H1 (cell line): ENCODE measurements around the gene C1RL. TPM values are rescaled to one million over a fixed set of nuclear protein-coding genes. Genes with fewer than 3 reads are reported as not detected.

ENCODE experiments used
- CTCF ChIA-PET: fragments of 300-600 bp; sonication (Branson Sonifier 250); formaldehyde crosslinking; loops from one replicate; lab custom pipeline; 2021; ENCODE audit not compliant: partially characterized antibody; lab: Charles Lee
- POLR2A ChIA-PET: fragments of 300-600 bp; sonication (Branson Sonifier 250); formaldehyde crosslinking; loops from one replicate; lab custom pipeline; 2021; ENCODE audit warnings: inconsistent platforms; ENCODE audit not compliant: partially characterized antibody; lab: Charles Lee
- DNase-seq, 2 experiments: peaks; one replicate each; pipeline versions ENCODE4 v3.0.0 to v3.0.0-alpha.2; 2010 to 2022; ENCODE audit warnings: low spot score in 2 of 2, low read depth in 1 of 2, mixed read lengths in 1 of 2
- FAIRE-seq: peaks from 2 replicates; lab custom pipeline; 2011; peaks lifted over from hg19 to GRCh38; lab: Jason Lieb, UNC
- H2AFZ ChIP-seq: 2 replicates; pipeline ENCODE4 v1.8.1; 2012; ENCODE audit warnings: low read length, inconsistent platforms
- H2AK5ac ChIP-seq: 2 replicates; pipeline ENCODE4 v1.6.1; 2013; ENCODE audit warnings: low read depth, low read length
- H2BK120ac ChIP-seq: replicated peaks from 2 replicates; pipeline ENCODE3; 2013; ENCODE audit warnings: low read depth, low read length, inconsistent platforms
- H2BK12ac ChIP-seq: 2 replicates; pipeline ENCODE4 v1.6.1; 2013; ENCODE audit warnings: low read depth, low read length
- H2BK15ac ChIP-seq: 2 replicates; pipeline ENCODE4 v1.6.1; 2013; ENCODE audit warnings: low read length
- H2BK20ac ChIP-seq: 2 replicates; pipeline ENCODE4 v1.6.1; 2013; ENCODE audit warnings: low read length
- H2BK5ac ChIP-seq: 2 replicates; pipeline ENCODE4 v1.6.1; 2013; ENCODE audit warnings: low read depth, low read length
- H3K14ac ChIP-seq: 2 replicates; pipeline ENCODE4 v1.6.1; 2013; ENCODE audit warnings: inconsistent platforms; ENCODE audit not compliant: insufficient read length
- H3K18ac ChIP-seq: 2 replicates; pipeline ENCODE4 v1.6.1; 2013; ENCODE audit warnings: low read length; ENCODE audit errors: extremely low read depth
- H3K23ac ChIP-seq: 2 replicates; pipeline ENCODE4 v1.6.1; 2013; ENCODE audit warnings: inconsistent platforms; ENCODE audit not compliant: insufficient read length
- H3K23me2 ChIP-seq: 2 replicates; pipeline ENCODE4 v1.6.1; 2013; ENCODE audit warnings: low read depth, low read length
- H3K27ac ChIP-seq: 2 replicates; pipeline ENCODE4 v1.6.1; 2011; ENCODE audit warnings: low read depth, low read length, inconsistent platforms
- H3K27me3 ChIP-seq, 4 experiments: replicated peaks in 1 of 4; 1 replicate in 1 of 4; 2 replicates in 3 of 4; pipeline versions ENCODE4 v1.6.1 to v1.8.1; 2011 to 2013; ENCODE audit warnings: low read length in 3 of 4, mild to moderate bottlenecking in 3 of 4, inconsistent platforms in 2 of 4, mixed read lengths in 2 of 4, moderate library complexity in 1 of 4; ENCODE audit not compliant: control insufficient read depth in 3 of 4, insufficient read depth in 3 of 4; ENCODE audit errors: extremely low read depth in 1 of 4
- H3K36me3 ChIP-seq, 4 experiments: 2 replicates each; pipeline versions ENCODE4 v1.6.1 to v1.8.1; 2011 to 2013; ENCODE audit warnings: mild to moderate bottlenecking in 4 of 4, low read length in 3 of 4, moderate library complexity in 2 of 4, control low read depth in 1 of 4, inconsistent platforms in 1 of 4; ENCODE audit not compliant: insufficient read depth in 4 of 4, control insufficient read depth in 2 of 4
- H3K4ac ChIP-seq: replicated peaks from 2 replicates; pipeline ENCODE3; 2013; ENCODE audit warnings: low read length, low read depth, mixed read lengths, inconsistent platforms; ENCODE audit not compliant: insufficient read length
- H3K4me1 ChIP-seq, 4 experiments: replicated peaks in 1 of 4; 1 replicate in 1 of 4; 2 replicates in 3 of 4; pipeline versions ENCODE4 v1.6.1 to v1.8.1; 2011 to 2013; ENCODE audit warnings: low read length in 3 of 4, inconsistent platforms in 2 of 4, mixed read lengths in 1 of 4; ENCODE audit not compliant: insufficient read depth in 4 of 4, control insufficient read depth in 3 of 4
- H3K4me2 ChIP-seq, 2 experiments: 2 replicates each; pipeline versions ENCODE4 v1.6.1 to v1.8.1; 2011 to 2013; ENCODE audit warnings: low read depth in 2 of 2, low read length in 2 of 2, control low read depth in 1 of 2, inconsistent platforms in 1 of 2, mild to moderate bottlenecking in 1 of 2; ENCODE audit not compliant: insufficient read depth in 1 of 2
- H3K4me3 ChIP-seq, 4 experiments: fragments of 200-600, 300-600 bp in 1 of 4; sonication (generic), shearing (Covaris generic), sonication (Bioruptor Twin) in 1 of 4; 2 replicates each; pipeline versions ENCODE4 v1.5.1 to v1.8.1; 2011 to 2016; ENCODE audit warnings: low read length in 4 of 4, low read depth in 3 of 4, control low read depth in 2 of 4, inconsistent platforms in 2 of 4, mild to moderate bottlenecking in 2 of 4, mixed read lengths in 1 of 4, moderate library complexity in 1 of 4; ENCODE audit not compliant: insufficient read depth in 2 of 4; ENCODE audit errors: extremely low read depth in 1 of 4
- H3K56ac ChIP-seq: replicated peaks from 2 replicates; pipeline ENCODE3; 2013; ENCODE audit warnings: low read depth, mild to moderate bottlenecking, mixed read lengths, low read length, inconsistent platforms; ENCODE audit not compliant: insufficient read length
- H3K79me1 ChIP-seq: 2 replicates; pipeline ENCODE4 v1.6.1; 2013; ENCODE audit warnings: low read depth, low read length, control low read depth
- H3K79me2 ChIP-seq, 2 experiments: 2 replicates each; pipeline versions ENCODE4 v1.6.1 to v1.8.1; 2012 to 2013; ENCODE audit warnings: low read length in 2 of 2, mild to moderate bottlenecking in 2 of 2, inconsistent platforms in 1 of 2; ENCODE audit not compliant: insufficient read depth in 2 of 2, control insufficient read depth in 1 of 2
- H3K9ac ChIP-seq, 4 experiments: replicated peaks in 1 of 4; 1 replicate in 1 of 4; 2 replicates in 3 of 4; pipeline versions ENCODE4 v1.6.1 to v1.8.1; 2011 to 2013; ENCODE audit warnings: low read depth in 3 of 4, low read length in 3 of 4, control low read depth in 2 of 4, mild to moderate bottlenecking in 2 of 4, moderate library complexity in 2 of 4, inconsistent platforms in 1 of 4; ENCODE audit errors: extremely low read depth in 1 of 4
- H3K9me3 ChIP-seq, 2 experiments: 2 replicates each; pipeline versions ENCODE4 v1.6.1 to v1.8.1; 2012 to 2013; ENCODE audit warnings: mild to moderate bottlenecking in 2 of 2, moderate library complexity in 2 of 2, control low read depth in 1 of 2, inconsistent platforms in 1 of 2, low read depth in 1 of 2, low read length in 1 of 2, mixed read lengths in 1 of 2; ENCODE audit not compliant: insufficient read depth in 2 of 2
- H4K20me1 ChIP-seq, 2 experiments: replicated peaks in 1 of 2; 2 replicates each; pipeline versions ENCODE3 to v1.8.1; 2011 to 2013; ENCODE audit warnings: inconsistent platforms in 2 of 2, low read length in 2 of 2, mild to moderate bottlenecking in 1 of 2; ENCODE audit not compliant: insufficient read depth in 2 of 2, control insufficient read depth in 1 of 2
- H4K5ac ChIP-seq: 2 replicates; pipeline ENCODE4 v1.6.1; 2013; ENCODE audit warnings: low read length, low read depth, mixed read lengths, inconsistent platforms; ENCODE audit not compliant: insufficient read length
- H4K8ac ChIP-seq: 2 replicates; pipeline ENCODE4 v1.8.0; 2013; ENCODE audit warnings: mild to moderate bottlenecking, moderate library complexity, low read length, inconsistent platforms; ENCODE audit not compliant: insufficient read depth; ENCODE audit errors: extremely low read depth
- H4K91ac ChIP-seq: replicated peaks from 2 replicates; pipeline ENCODE3; 2013; ENCODE audit warnings: low read length, mixed read lengths, inconsistent platforms; ENCODE audit not compliant: insufficient read length
- RFX5 ChIP-seq: IDR thresholded peaks from 2 replicates; pipeline ENCODE4 v1.6.1; 2011; ENCODE audit warnings: low read depth, low read length, improper control_type of control experiment, borderline replicate concordance
- SIRT6 ChIP-seq: IDR thresholded peaks from one replicate; pipeline ENCODE4 v1.7.1; 2012; ENCODE audit warnings: low read length, inconsistent platforms
- SIX5 ChIP-seq: IDR thresholded peaks from 2 replicates; pipeline ENCODE4 v1.6.1; 2011; ENCODE audit warnings: mild to moderate bottlenecking, low read depth, low read length
- TAF1 ChIP-seq: IDR thresholded peaks from 2 replicates; pipeline ENCODE4 v1.6.1; 2011; ENCODE audit warnings: mild to moderate bottlenecking, low read depth, low read length
- YY1 ChIP-seq: IDR thresholded peaks from 2 replicates; pipeline ENCODE4 v1.6.1; 2011; ENCODE audit warnings: low read depth, mild to moderate bottlenecking, low read length
- WGBS, 2 experiments: shearing (Covaris generic) in 1 of 2; methylation state at CpG; one replicate each; pipeline versions ENCODE4 v1.1.6 to v1.1.7; 2013 to 2015; ENCODE audit warnings: low lambda C conversion rate in 2 of 2, mixed read lengths in 2 of 2, inconsistent platforms in 1 of 2, low coverage in 1 of 2, missing lambda C conversion rate in 1 of 2; ENCODE audit not compliant: insufficient replicate concordance in 2 of 2, insufficient coverage in 1 of 2, insufficient read length in 1 of 2; ENCODE audit errors: extremely low coverage in 1 of 2, missing lambda C conversion rate in 1 of 2; 5-methylcytosine and 5-hydroxymethylcytosine counted together
- polyA plus RNA-seq, 7 experiments: library from polyadenylated mRNA; depleted of rRNA in 3 of 7; stranded (reverse) in 5 of 7; unstranded in 2 of 7; fragments of >200 nt in 5 of 7; fragments of 200-250 nt in 2 of 7; gene quantifications; 1 replicate in 5 of 7; 2 replicates in 1 of 7; 4 replicates in 1 of 7; pipeline versions ENCODE4 v1.2.1 to v1.2.3, GENCODE V29; 2011 to 2013; ENCODE audit warnings: missing spikeins in 2 of 7, mixed read lengths in 2 of 7
- total RNA-seq: library from RNA; stranded (reverse); fragmentation: NEBNext Ultra II Directional; extraction: Animal tissue kit (Norgen Biotek cat#: 25700); gene quantifications from 2 replicates; pipeline ENCODE4 v1.2.1, GENCODE V29; 2021
- TF ChIP-seq, protein P1 (sequence below), 3 experiments: IDR thresholded peaks; 1 replicate in 2 of 3; 2 replicates in 1 of 3; pipeline versions ENCODE4 v1.5.1 to v1.6.1; 2011; ENCODE audit warnings: low read length in 3 of 3, mild to moderate bottlenecking in 3 of 3, inconsistent platforms in 2 of 3, low read depth in 1 of 3, moderate library complexity in 1 of 3; ENCODE audit not compliant: insufficient read depth in 1 of 3; ENCODE audit errors: control extremely low read depth in 1 of 3

The C1RL gene
- total and polyA plus RNA-seq, 2 of the 8 experiments (the other 6 are each of a cell fraction or from before 2014, with no cell fraction given): 11.4 to 15.5 TPM

DNA sequence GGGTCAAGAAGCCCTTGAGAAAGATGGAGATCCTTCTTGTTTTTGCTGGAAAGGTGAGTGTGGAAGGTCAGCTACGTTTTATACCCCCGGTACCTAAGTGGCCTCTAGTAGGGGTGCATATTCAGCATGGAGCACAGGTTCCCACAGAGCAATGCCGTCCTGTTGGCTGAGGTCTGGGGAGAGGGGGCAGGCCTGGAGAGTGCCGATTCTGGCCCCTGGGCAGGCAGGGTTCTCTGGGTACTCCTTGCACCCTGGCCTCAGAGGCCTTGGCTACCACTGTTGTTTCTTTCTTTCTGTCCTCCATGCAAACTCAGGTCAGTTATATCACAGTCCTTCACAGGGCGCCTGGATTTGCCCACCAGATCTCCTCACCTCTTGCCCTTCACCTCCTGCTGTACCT is 11.2 kb upstream of the C1RL start:
- no peak overlapping the region for H3K4ac ChIP-seq
- no peaks in the 10 kb centered on the region for H3K79me1 ChIP-seq
- H4K91ac ChIP-seq: no peak overlapping the region
- no peak overlapping the region for H2BK12ac ChIP-seq
- no peaks in the 10 kb centered on the region for H3K4me1 ChIP-seq
- no peak overlapping the region for H4K5ac ChIP-seq
- TF ChIP-seq, protein P1, sequence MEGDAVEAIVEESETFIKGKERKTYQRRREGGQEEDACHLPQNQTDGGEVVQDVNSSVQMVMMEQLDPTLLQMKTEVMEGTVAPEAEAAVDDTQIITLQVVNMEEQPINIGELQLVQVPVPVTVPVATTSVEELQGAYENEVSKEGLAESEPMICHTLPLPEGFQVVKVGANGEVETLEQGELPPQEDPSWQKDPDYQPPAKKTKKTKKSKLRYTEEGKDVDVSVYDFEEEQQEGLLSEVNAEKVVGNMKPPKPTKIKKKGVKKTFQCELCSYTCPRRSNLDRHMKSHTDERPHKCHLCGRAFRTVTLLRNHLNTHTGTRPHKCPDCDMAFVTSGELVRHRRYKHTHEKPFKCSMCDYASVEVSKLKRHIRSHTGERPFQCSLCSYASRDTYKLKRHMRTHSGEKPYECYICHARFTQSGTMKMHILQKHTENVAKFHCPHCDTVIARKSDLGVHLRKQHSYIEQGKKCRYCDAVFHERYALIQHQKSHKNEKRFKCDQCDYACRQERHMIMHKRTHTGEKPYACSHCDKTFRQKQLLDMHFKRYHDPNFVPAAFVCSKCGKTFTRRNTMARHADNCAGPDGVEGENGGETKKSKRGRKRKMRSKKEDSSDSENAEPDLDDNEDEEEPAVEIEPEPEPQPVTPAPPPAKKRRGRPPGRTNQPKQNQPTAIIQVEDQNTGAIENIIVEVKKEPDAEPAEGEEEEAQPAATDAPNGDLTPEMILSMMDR (IDR thresholded peaks at IDR 0.05; ENCODE audit: control extremely low read depth in 1 of 3, insufficient read depth in 1 of 3, low read depth in 1 of 3, low read length in 3 of 3): no peak
- TF ChIP-seq SIX5 (no peak), SIRT6 (no peak), RFX5 (no peak), TAF1 (no peak), YY1 (no peak)
- no peak overlapping the region for H3K23ac ChIP-seq
- H2BK15ac ChIP-seq: no peak overlapping the region
- no peak overlapping the region for H2BK120ac ChIP-seq
- no peaks in the 10 kb centered on the region for H4K20me1 ChIP-seq
- no peaks in the 10 kb centered on the region for H3K79me2 ChIP-seq
- no peaks in the 10 kb centered on the region for H3K23me2 ChIP-seq
- no peak overlapping the region for H3K18ac ChIP-seq
- no peaks in the 10 kb centered on the region for H3K9me3 ChIP-seq
- H3K9ac ChIP-seq: no peak overlapping the region
- H3K27ac ChIP-seq: no peak overlapping the region
- H4K8ac ChIP-seq: no peak overlapping the region; the same call in 1 of the 2 replicates
- no peak overlapping the region for H3K4me3 ChIP-seq
- FAIRE-seq: no peak
- no peaks in the 10 kb centered on the region for H3K36me3 ChIP-seq
- CTCF ChIA-PET: interaction anchor here (2.5 to 9.5 kb wide), 3 partner anchors 9 to 23 kb away, joined by 8 to 67 read pairs (median 21); partner anchors contain the start of gene C1RL
- no peaks in the 10 kb centered on the region for H3K27me3 ChIP-seq
- H2AFZ ChIP-seq: no peak overlapping the region
- H3K4me2 ChIP-seq: no peak overlapping the region
- H3K56ac ChIP-seq: no peak overlapping the region
- no peak overlapping the region for H2AK5ac ChIP-seq
- POLR2A ChIA-PET: interaction anchor here (0.8 to 3.5 kb wide), 3 partner anchors 10 to 188 kb away, joined by 3 to 21 read pairs (median 4); partner anchors contain the start of genes CLSTN3 and RBP5
- WGBS, 2 experiments: 81% methylated on average over 5 of the region's 5 CpGs; no CpG with 5 or more reads in 1 of the 2 experiments
- DNase-seq: no peak
- H2BK5ac ChIP-seq: no peak overlapping the region
- no peak overlapping the region for H2BK20ac ChIP-seq
- no peak overlapping the region for H3K14ac ChIP-seq
